Mammary epithelial cell (primary cell): ENCODE results near the gene RP9.

ENCODE experiments used
- EZH2 ChIP-seq: IDR thresholded peaks from 2 replicates; pipeline ENCODE4 v1.6.1; 2012; ENCODE audit warnings: low read length, inconsistent platforms, borderline replicate concordance
- TF ChIP-seq, protein P1 (sequence below), 2 donors: IDR thresholded peaks in 1 of 2; conservative IDR thresholded peaks in 1 of 2; 2 replicates each; pipeline ENCODE4 v1.5.1; 2011 to 2012; ENCODE audit warnings: inconsistent platforms in 2 of 2, low read length in 2 of 2, mild to moderate bottlenecking in 2 of 2, control low read depth in 1 of 2, low read depth in 1 of 2; ENCODE audit not compliant: insufficient read depth in 1 of 2; ENCODE audit errors: extremely low read depth in 1 of 2

DNA sequence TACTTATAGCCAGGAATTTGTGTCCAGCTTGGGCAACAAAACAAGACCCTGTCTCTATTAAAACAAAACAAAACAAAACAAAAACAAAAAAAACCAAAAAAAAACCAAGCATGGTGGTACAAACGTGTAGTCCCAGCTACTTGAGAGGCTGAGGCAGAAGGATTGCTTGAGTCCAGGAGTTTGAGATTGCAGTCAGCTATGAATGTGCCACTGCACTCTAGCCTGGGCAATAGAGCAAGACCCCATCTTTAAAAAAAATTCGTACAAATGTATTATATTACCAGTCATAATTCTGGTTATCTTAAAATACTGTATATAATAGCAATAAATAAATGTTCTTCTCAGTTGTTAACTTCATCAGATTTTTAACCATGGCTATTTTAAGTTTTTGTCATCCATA, 17.9 kb upstream of the RP9 start:
- TF ChIP-seq, protein P1, sequence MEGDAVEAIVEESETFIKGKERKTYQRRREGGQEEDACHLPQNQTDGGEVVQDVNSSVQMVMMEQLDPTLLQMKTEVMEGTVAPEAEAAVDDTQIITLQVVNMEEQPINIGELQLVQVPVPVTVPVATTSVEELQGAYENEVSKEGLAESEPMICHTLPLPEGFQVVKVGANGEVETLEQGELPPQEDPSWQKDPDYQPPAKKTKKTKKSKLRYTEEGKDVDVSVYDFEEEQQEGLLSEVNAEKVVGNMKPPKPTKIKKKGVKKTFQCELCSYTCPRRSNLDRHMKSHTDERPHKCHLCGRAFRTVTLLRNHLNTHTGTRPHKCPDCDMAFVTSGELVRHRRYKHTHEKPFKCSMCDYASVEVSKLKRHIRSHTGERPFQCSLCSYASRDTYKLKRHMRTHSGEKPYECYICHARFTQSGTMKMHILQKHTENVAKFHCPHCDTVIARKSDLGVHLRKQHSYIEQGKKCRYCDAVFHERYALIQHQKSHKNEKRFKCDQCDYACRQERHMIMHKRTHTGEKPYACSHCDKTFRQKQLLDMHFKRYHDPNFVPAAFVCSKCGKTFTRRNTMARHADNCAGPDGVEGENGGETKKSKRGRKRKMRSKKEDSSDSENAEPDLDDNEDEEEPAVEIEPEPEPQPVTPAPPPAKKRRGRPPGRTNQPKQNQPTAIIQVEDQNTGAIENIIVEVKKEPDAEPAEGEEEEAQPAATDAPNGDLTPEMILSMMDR (conservative IDR thresholded peaks at IDR 0.05 in 1 of 2, IDR thresholded peaks at IDR 0.05 in 1 of 2; ENCODE audit: extremely low read depth in 1 of 2, insufficient read depth in 1 of 2, low read depth in 1 of 2, low read length in 2 of 2), result no peak
- TF ChIP-seq EZH2, result no peak
